Spleen (tissue), 7 donors: ENCODE measurements around the gene TERT.

Source experiments
- CTCF ChIP-seq, 11 experiments: fragments of 200-600 bp in 7 of 11; fragments of 450-650 bp in 4 of 11; sonication (generic) in 4 of 11; IDR thresholded peaks in 8 of 11; conservative IDR thresholded peaks in 3 of 11; 1 replicate in 7 of 11; 2 replicates in 4 of 11; pipeline versions ENCODE4 v1.4.0 to v1.8.0; 2016 to 2021; ENCODE audit warnings: antibody characterized with exemption in 11 of 11, inconsistent platforms in 4 of 11, mild to moderate bottlenecking in 1 of 11
- POLR2A ChIP-seq, 3 donors: fragments of 450-650 bp; IDR thresholded peaks; one replicate each; pipeline ENCODE4 v1.5.1; 2017; ENCODE audit warnings: antibody characterized with exemption in 3 of 3, mild to moderate bottlenecking in 1 of 3
- donor health status: DM: no; HTN: no; CAD: no; lungs with moderate emphysema.
- donor health status: DM: no; HTN: no; CAD: no.
- donor health status: DM: no; HTN: no; CAD: no.

GRCh38 chr5:1330847-1331831 lies 36.3 kb upstream of the TERT start:
- no peak for TF ChIP-seq CTCF (IDR thresholded peaks at IDR 0.05 in 8 of 11, conservative IDR thresholded peaks at IDR 0.05 in 3 of 11)
- no peak for TF ChIP-seq POLR2A (IDR thresholded peaks at IDR 0.05)
